ENCODE data around the gene COL4A1.

COL4A1 gene

DNA sequence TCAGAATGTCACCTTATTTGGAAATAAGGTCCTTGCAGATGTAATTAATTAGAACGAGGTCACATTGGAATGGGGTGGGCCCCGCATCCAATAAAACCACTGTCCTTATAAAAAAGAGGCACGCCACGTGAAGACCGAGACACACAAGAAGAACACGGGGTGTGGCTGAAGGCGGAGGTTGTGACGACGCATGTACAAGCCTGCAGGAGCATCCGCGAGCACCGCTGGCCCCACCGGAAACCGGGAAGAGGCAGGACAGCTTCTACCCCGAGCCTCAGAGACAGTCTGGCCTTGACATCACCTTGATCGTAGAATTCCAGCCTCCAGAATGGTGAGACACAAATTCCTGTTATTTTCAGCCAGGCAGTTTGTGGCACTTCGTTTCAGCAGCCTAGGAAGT lies 177.9 kb downstream of the COL4A1 start:
- no peak for TF ChIP-seq EGR1 (IDR thresholded peaks at IDR 0.05)
- no peak for TF ChIP-seq EP300 (IDR thresholded peaks at IDR 0.05; ENCODE audit: borderline replicate concordance)
- TF ChIP-seq TAF1 (IDR thresholded peaks at IDR 0.05; ENCODE audit: low read depth): no peak
- TF ChIP-seq RAD21 (IDR thresholded peaks at IDR 0.05; ENCODE audit: low read depth): no peak
- TF ChIP-seq, protein P1, sequence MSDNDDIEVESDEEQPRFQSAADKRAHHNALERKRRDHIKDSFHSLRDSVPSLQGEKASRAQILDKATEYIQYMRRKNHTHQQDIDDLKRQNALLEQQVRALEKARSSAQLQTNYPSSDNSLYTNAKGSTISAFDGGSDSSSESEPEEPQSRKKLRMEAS (IDR thresholded peaks at IDR 0.05): no peak
- no peak for TF ChIP-seq USF1 (IDR thresholded peaks at IDR 0.05)
- no peak for TF ChIP-seq CEBPB (IDR thresholded peaks at IDR 0.05)
- no peak for TF ChIP-seq YY1 (IDR thresholded peaks at IDR 0.05; ENCODE audit: low read depth)
- TF ChIP-seq TCF12 (IDR thresholded peaks at IDR 0.05; ENCODE audit: low read depth): no peak
- no peak for TF ChIP-seq CREB1 (IDR thresholded peaks at IDR 0.05; ENCODE audit: low read depth)
- no peak for TF ChIP-seq ZBTB7A (IDR thresholded peaks at IDR 0.05; ENCODE audit: low read depth)
- no peak for TF ChIP-seq FOXM1 (IDR thresholded peaks at IDR 0.05; ENCODE audit: borderline replicate concordance, low read depth)
- no peak for TF ChIP-seq REST (IDR thresholded peaks at IDR 0.05; ENCODE audit: low read depth)
- no peak for TF ChIP-seq NFIC (IDR thresholded peaks at IDR 0.05)

- no peak for TF ChIP-seq CEBPB (IDR thresholded peaks at IDR 0.05)
- TF ChIP-seq USF1 (IDR thresholded peaks at IDR 0.05): no peak
- no peak for TF ChIP-seq TAF1 (IDR thresholded peaks at IDR 0.05; ENCODE audit: low read depth)
- no peak for TF ChIP-seq YY1 (IDR thresholded peaks at IDR 0.05; ENCODE audit: low read depth)
- TF ChIP-seq TEAD4 (IDR thresholded peaks at IDR 0.05): no peak
- TF ChIP-seq, protein P1 (IDR thresholded peaks at IDR 0.05): no peak
- no peak for TF ChIP-seq EP300 (IDR thresholded peaks at IDR 0.05; ENCODE audit: borderline replicate concordance)
- no peak for TF ChIP-seq EGR1 (IDR thresholded peaks at IDR 0.05)
- no peak for TF ChIP-seq TCF12 (IDR thresholded peaks at IDR 0.05; ENCODE audit: low read depth)
- no peak for TF ChIP-seq RAD21 (IDR thresholded peaks at IDR 0.05; ENCODE audit: low read depth)
- TF ChIP-seq FOXM1 (IDR thresholded peaks at IDR 0.05; ENCODE audit: borderline replicate concordance, low read depth): no peak
- no peak for TF ChIP-seq CREB1 (IDR thresholded peaks at IDR 0.05; ENCODE audit: low read depth)
- no peak for TF ChIP-seq REST (IDR thresholded peaks at IDR 0.05; ENCODE audit: low read depth)
- TF ChIP-seq NFIC (IDR thresholded peaks at IDR 0.05): no peak
- TF ChIP-seq ZBTB7A (IDR thresholded peaks at IDR 0.05; ENCODE audit: low read depth): no peak
Measured at GRCh38 chr13:110128546-110128945, 178.4 kb downstream of the COL4A1 start.

DNA sequence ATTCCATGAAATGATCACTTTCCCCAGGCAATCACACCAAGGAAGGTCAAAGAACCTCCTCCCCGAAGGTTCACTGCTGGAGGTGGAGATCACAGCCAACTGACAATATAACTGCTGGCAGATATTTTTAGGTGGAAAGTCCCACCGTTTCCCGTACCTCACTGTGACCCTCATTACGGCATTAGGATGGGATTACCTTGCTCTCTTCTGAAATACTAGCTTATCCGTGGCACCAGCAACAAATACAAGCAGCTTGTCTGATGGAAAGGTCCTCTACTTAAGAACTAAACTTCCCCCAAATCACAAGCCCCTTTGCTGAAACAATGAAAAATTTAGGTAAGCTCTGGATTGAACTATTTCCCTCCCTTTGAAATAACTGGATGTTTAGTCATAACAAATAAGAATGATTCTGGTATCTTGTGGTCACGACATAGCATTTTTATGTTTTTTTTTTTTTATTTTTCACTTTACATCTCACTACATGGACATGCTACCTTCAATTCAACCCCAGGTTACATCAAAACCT lies 178.9 kb downstream of the COL4A1 start:
- TF ChIP-seq TCF12 (IDR thresholded peaks at IDR 0.05; ENCODE audit: low read depth) (no peak), USF1 (IDR thresholded peaks at IDR 0.05) (no peak), TAF1 (IDR thresholded peaks at IDR 0.05; ENCODE audit: low read depth) (no peak), ZBTB7A (IDR thresholded peaks at IDR 0.05; ENCODE audit: low read depth) (no peak), FOXM1 (IDR thresholded peaks at IDR 0.05; ENCODE audit: borderline replicate concordance, low read depth) (no peak), TEAD4 (IDR thresholded peaks at IDR 0.05) (no peak), EP300 (IDR thresholded peaks at IDR 0.05; ENCODE audit: borderline replicate concordance) (no peak), CREB1 (IDR thresholded peaks at IDR 0.05; ENCODE audit: low read depth) (no peak), YY1 (IDR thresholded peaks at IDR 0.05; ENCODE audit: low read depth) (no peak), RAD21 (IDR thresholded peaks at IDR 0.05; ENCODE audit: low read depth) (no peak), NFIC (IDR thresholded peaks at IDR 0.05) (no peak), REST (IDR thresholded peaks at IDR 0.05; ENCODE audit: low read depth) (no peak), CEBPB (IDR thresholded peaks at IDR 0.05) (no peak)
- TF ChIP-seq, protein P1 (IDR thresholded peaks at IDR 0.05): no peak

All from Ishikawa (cell line).